ENCODE measurements around the gene PCP4L1. TPM values are rescaled to one million over a fixed set of nuclear protein-coding genes. Genes with fewer than 3 reads are reported as not detected.

Gene PCP4L1
- total and polyA plus RNA-seq, 12 donors: 0.11 to 0.39 (median 0.27) TPM; not detected in 6

DNA sequence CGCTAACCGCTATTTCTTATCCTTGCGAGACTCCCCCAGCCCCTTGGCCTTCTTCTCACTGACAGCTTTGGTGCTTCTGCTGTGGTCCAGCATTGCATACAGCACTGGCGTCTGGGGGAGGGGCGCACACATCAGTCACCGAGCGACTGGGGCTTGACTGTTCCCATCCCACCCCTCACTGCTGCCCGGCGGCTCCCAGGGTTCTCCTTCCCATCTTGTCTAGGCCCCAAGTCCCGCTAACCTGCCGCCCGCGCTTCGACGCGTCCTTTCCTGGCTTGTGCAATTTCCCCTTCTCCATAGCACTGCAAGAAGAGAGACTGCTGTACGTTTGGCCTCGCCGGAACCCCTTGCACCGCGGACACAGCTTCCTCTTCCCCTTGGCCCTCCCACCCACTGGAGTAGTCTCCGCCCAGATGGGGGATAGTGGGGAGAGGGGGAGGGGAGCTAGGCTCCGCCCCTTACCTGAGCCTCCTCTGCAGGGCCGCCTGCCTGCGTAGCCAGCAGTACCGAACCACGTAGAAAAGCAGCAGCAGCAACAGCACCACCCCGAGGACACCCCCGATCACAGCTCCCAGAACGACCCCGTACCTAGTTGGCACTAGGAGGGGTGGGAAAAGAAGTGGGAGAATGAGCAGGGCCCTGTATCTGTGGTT, 47.4 kb downstream of the PCP4L1 start:
- H3K9me3 ChIP-seq (replicated peaks in 1 of 3): no peaks in the 10 kb centered on the region
- intact Hi-C loops (cut with DNase I): loop anchor here (5.0 kb wide), 1 partner anchor 61 kb away; the partner anchor contains the start of gene CFAP126 (in 2 of the 2)
- H3K4me3 ChIP-seq: peak overlapping the region; percentile 31 to 74 (median 47)
- peak overlapping the region in 4 of 5 donors; percentile 10 to 82 (median 61) for H3K27ac ChIP-seq
- peak; percentile 5 to 54 for TF ChIP-seq POLR2A (IDR thresholded peaks at IDR 0.05)
- TF ChIP-seq, protein P1, sequence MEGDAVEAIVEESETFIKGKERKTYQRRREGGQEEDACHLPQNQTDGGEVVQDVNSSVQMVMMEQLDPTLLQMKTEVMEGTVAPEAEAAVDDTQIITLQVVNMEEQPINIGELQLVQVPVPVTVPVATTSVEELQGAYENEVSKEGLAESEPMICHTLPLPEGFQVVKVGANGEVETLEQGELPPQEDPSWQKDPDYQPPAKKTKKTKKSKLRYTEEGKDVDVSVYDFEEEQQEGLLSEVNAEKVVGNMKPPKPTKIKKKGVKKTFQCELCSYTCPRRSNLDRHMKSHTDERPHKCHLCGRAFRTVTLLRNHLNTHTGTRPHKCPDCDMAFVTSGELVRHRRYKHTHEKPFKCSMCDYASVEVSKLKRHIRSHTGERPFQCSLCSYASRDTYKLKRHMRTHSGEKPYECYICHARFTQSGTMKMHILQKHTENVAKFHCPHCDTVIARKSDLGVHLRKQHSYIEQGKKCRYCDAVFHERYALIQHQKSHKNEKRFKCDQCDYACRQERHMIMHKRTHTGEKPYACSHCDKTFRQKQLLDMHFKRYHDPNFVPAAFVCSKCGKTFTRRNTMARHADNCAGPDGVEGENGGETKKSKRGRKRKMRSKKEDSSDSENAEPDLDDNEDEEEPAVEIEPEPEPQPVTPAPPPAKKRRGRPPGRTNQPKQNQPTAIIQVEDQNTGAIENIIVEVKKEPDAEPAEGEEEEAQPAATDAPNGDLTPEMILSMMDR (IDR thresholded peaks at IDR 0.05): peak in 2 of 6 experiments; percentile 14 to 19
- peaks cover 16 to 25% of the 10 kb centered on the region in 2 donors for H3K4me1 ChIP-seq (replicated peaks in 1 of 2)
- no peaks in the 10 kb centered on the region for H3K27me3 ChIP-seq
- DNase-seq: peak; percentile 74 to 88 (median 78)
- WGBS, 4 donors: 0 to 7% (median 2%) methylated on average over 18 to 31 of the region's 31 CpGs
- H3K36me3 ChIP-seq (replicated peaks in 1 of 2): peaks cover 0 to 4% of the 10 kb centered on the region in 2 donors

DNA sequence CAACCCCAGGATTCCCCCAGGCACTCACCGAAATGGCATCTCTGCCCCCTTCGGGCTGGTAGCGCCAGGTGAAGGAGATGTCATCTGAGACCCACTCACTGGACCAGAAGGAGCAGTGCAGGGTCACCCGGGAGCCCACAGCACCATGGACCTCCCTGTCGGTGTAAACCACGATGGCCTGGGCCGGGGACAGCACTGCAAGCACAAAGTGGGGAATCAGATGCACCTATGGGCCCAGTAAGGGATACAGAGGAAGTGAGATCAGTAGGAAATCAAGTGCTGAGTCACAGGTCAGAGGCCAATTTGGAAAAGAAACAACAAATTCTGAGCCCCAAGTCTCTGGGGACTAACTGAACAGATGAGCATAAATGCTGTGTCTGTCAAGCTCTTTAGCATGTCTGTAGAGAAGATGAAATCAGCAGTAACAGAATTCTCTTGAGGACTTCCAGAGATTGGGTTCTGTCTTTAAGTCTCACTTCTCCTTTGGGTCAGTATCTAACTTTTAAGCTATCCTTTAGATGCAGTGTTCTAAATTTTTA, 48.8 kb downstream of the PCP4L1 start:
- DNase-seq: peak in 5 of 7 donors; percentile 15 to 57 (median 27)
- Histone ChIP-seq H3K4me3 (no peak overlapping the region), H3K9me3 (replicated peaks in 1 of 3) (no peaks in the 10 kb centered on the region), H3K36me3 (replicated peaks in 1 of 2) (peaks cover 0 to 4% of the 10 kb centered on the region in 2 donors), H3K27ac (peak overlapping the region in 4 of 5 donors; percentile 27 to 77 (median 61)), H3K4me1 (replicated peaks in 1 of 2) (peaks cover 16 to 26% of the 10 kb centered on the region in 2 donors), H3K27me3 (no peaks in the 10 kb centered on the region)
- intact Hi-C loops (cut with DNase I): loop anchor here (5.0 kb wide), 1 partner anchor 60 kb away; the partner anchor contains the start of gene CFAP126 (in 2 of the 2)
- TF ChIP-seq POLR2A (IDR thresholded peaks at IDR 0.05): no peak
- TF ChIP-seq, protein P1 (IDR thresholded peaks at IDR 0.05): no peak
- 83 to 93% (median 89%) methylated on average over 7 of the region's 7 CpGs for WGBS, 4 donors

DNA sequence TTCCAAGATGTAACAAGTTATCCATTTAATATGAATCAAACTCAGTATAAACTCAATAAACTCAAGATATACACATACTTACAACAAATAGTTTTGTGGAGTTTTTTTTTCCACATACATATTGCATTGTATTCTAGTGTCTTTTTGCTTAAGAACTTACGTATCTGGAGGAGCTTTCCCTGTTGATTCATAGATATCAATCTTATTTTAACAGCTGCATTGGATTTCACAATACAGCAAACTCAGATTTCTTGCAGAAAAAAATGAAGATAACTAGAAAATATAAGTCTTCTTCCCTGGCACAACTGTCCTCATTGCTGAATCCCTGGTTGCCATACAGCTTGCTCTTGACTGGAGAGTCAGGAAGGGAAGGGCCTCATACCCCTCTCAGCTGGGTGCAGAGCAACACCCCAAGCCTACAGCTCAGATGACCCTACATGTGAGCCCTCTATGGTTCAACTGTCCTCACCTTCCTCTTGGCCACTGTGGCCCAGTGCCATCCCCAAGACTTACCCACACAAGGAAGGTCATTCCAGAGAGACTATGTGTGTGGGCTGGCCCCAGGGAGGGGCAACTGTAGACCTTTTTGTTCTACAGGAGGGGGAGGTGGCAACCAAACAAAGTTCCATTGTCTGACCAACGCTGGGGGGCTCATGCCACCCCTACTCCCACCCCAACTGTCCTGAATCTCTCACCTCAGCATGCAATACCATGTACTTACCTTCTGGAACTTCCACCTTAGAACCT, 49.5 kb downstream of the PCP4L1 start:
- peak overlapping the region in 3 of 5 donors; percentile 0 to 71 (median 16) for H3K27ac ChIP-seq

More for the DNA sequence above, 49.5 kb downstream of the PCP4L1 start:
- Histone ChIP-seq H3K27me3 (no peaks in the 10 kb centered on the region), H3K9me3 (replicated peaks in 1 of 3) (no peaks in the 10 kb centered on the region), H3K4me3 (no peak overlapping the region), H3K36me3 (replicated peaks in 1 of 2) (peaks cover 0 to 4% of the 10 kb centered on the region in 2 donors), H3K4me1 (replicated peaks in 1 of 2) (peaks cover 16 to 26% of the 10 kb centered on the region in 2 donors)
- DNase-seq: no peak
- intact Hi-C loops (cut with DNase I): loop anchor here (5.0 kb wide), 1 partner anchor 59 kb away; the partner anchor contains the start of gene CFAP126 (in 2 of the 2)
- 42 to 58% (median 48%) methylated on average over 2 of the region's 2 CpGs for WGBS, 4 donors
- TF ChIP-seq, protein P1 (IDR thresholded peaks at IDR 0.05): no peak
- no peak for TF ChIP-seq POLR2A (IDR thresholded peaks at IDR 0.05)

Data from adrenal gland (tissue), 12 donors.